Cardiac septum (tissue), 1 donor: ENCODE measurements around the gene CXADR. TPM values are rescaled to one million over a fixed set of nuclear protein-coding genes. Genes with fewer than 3 reads are reported as not detected.
"Not testable (repeated sequence)": the region's sequence is repeated elsewhere in the genome, so short reads cannot be mapped to it uniquely, and the experiment has no call there.

Experiments used
- DNase-seq: peaks from one replicate; pipeline ENCODE4 v3.0.0-alpha.2; 2020; ENCODE audit warnings: low spot score
- intact Hi-C: fragments of 100-400 bp; cut with DNase I; formaldehyde crosslinking; loops from one replicate; pipeline ENCODE4 v1.14.0; 2022
- long read RNA-seq: library from polyadenylated mRNA; unstranded; transcript quantifications from one replicate; pipeline ENCODE4 v2.0.0, GENCODE V29; 2021
- total RNA-seq: library from RNA; stranded (reverse); fragmentation: NEBNext Ultra II Directional; extraction: Animal tissue kit (Norgen Biotek cat#: 25700); gene quantifications from one replicate; pipeline ENCODE4 v1.2.1, GENCODE V29; 2021
- donor health status: DM: no; HTN: no; CAD: no.

The CXADR gene
- 23.8 TPM for total RNA-seq
- long read RNA-seq, full-length matches to known transcripts, result 87 of 105 reads
- long read RNA-seq, partial matches to known transcripts, result 8 of 105 reads
- long read RNA-seq, other reads (novel, unspliced or antisense), result 10 of 105 reads

GRCh38 chr21:17512253-17513213 is at the start of gene CXADR:
Gene CXADR, plus strand, starts transcription at chr21:17513043. Its CDS starts 87 bp downstream, at chr21:17513130.
- peak; percentile 80 for DNase-seq
- intact Hi-C loops, result loop anchor here (10.0 kb wide), 1 partner anchor 48 kb away; no protein-coding TSS in a partner anchor

DNA sequence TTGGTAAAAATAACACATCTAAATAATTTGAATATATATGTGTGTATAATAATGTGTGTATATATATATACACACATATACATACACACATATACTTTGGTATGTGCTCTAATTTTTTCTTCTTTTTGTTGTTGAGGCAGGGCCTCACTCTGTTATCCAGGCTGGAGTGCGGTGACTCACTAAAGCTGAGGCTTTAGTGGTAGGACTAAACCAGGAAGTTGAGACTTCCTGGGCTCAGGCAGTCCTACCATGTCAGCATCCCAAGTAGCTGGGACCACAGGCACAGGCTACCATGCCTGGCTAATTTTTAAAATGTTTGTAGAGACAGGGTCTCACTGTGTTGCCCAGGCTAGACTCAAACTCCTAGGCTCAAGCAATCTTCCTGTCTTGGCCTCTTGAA is 46.7 kb upstream of the CXADR start:
- no peak for DNase-seq
- intact Hi-C loops, result loop anchor here (10.0 kb wide), 1 partner anchor 49 kb away; the partner anchor contains the start of gene CXADR

- intact Hi-C loops, result loop anchor here (10.0 kb wide), 1 partner anchor 47 kb away; the partner anchor contains the start of gene CXADR
- no peak for DNase-seq
Measured at GRCh38 chr21:17467392-17467791, 45.5 kb upstream of the CXADR start.

GRCh38 chr21:17467829-17468228 is 45.0 kb upstream of the CXADR start:
- intact Hi-C loops, result loop anchor here (10.0 kb wide), 1 partner anchor 47 kb away; the partner anchor contains the start of gene CXADR
- no peak for DNase-seq

- intact Hi-C loops, result loop anchor here (10.0 kb wide), 1 partner anchor 46 kb away; the partner anchor contains the start of gene CXADR
- DNase-seq, result no peak
Measured at GRCh38 chr21:17468698-17469097, 44.1 kb upstream of the CXADR start.

DNA sequence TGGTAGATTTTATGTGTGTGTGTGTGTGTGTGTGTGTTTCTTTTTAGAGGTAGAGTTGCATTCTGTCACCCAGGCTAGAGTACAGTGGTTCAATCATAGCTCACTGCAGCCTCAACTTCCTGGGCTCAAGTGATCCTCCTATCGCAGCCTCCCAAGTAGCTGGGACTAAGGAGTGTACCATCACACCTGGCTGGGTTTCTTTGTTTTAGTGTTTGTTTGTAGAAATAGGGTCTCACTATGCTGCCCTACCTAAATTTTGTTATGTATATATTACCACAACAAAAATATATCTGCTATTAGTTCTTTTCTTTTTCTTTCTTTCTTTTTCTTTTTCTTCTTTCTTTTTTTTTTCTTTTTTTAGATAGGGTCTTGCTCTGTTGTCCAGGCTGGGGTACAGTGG is 43.1 kb upstream of the CXADR start:
- no peak for DNase-seq
- intact Hi-C loops, result loop anchor here (10.0 kb wide), 1 partner anchor 45 kb away; the partner anchor contains the start of gene CXADR

GRCh38 chr21:17472182-17472581 is 40.7 kb upstream of the CXADR start:
- intact Hi-C loops, result no loop called here
- no peak for DNase-seq

GRCh38 chr21:17472592-17473271 is 40.1 kb upstream of the CXADR start:
- no peak for DNase-seq
- intact Hi-C loops, result no loop called here

GRCh38 chr21:17476006-17476405 is 36.8 kb upstream of the CXADR start:
- no peak for DNase-seq
- intact Hi-C loops, result no loop called here

DNA sequence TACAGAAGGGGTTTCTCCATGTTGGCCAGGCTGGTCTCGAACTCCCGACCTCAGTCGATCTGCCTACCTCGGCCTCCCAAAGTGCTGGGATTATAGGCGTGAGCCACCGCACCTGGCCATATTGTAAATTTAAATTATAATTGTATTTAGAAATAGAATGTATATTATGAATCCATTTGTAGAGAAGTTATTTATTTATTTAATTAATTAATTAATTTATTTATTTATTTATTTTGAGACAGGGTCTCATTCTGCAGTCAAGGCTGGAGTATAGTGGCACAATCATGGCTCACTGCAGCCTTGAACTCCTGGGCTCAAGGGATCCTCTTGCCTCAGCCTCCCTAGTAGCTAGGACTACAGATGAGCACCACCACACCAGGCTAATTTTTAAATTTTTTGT is 34.7 kb upstream of the CXADR start:
- intact Hi-C loops, DNase-seq: not testable (repeated sequence)

- DNase-seq, result no peak
- intact Hi-C loops, result no loop called here
Measured at GRCh38 chr21:17479606-17480005, 33.2 kb upstream of the CXADR start.

- DNase-seq, result no peak
- intact Hi-C loops, result no loop called here
Measured at GRCh38 chr21:17482928-17483327, 29.9 kb upstream of the CXADR start.

- no peak for DNase-seq
- intact Hi-C loops, result no loop called here
Measured at GRCh38 chr21:17488620-17489019, 24.2 kb upstream of the CXADR start.

DNA sequence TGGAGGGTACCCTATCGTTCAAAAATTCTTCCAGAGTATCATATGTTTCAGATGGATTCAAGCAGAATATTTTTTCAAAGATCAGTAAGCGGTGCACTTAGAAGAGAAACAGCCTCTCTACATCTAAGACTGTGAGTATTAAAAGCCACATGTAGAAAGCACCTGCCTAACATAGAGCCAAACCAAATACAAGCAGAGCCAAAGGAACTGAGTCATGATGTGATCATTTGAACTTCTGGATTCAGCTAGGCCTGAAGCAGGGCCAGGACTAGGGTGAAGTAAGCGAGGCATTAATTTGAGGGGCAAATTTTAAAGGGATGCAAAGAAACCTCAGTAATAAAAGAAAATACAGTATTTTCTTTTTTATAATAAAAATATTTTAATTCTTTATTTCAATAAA is 23.3 kb upstream of the CXADR start:
- DNase-seq, intact Hi-C loops: not testable (repeated sequence)

DNA sequence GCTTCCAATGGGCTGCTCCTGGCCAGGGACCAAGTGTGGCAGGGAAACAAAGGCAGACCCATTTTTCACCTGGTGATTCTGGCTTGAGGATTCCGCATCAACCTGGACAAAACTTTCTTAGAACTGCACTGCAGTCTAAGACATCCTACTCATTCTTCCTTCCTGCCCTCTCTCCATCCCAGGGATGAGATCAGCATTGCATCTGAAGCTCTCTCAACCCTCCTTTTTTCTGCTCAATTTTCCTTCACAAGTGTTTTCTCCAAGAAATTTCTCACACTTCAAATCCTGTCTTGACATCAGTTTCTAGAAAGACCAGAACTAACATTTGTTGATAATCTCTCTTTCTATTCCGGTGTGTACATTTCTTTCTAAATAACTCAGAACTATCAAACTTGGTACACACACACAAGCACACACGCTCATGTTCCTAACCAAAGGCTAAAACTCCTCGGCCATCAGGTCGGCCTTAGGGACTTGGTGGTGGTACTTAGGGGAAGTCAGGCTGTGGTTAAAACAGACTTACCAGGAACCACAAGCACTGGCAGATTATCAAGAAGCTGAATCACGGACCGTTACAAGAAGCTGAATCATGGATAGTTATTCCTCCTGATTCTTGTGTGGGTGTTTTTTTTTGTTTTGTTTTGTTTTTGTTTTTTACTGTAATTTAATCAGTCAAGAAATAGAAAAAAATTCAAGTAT is 21.0 kb upstream of the CXADR start:
- no peak for DNase-seq
- intact Hi-C loops, result no loop called here

- no peak for DNase-seq
- intact Hi-C loops, result no loop called here
Measured at GRCh38 chr21:17492415-17493168, 20.3 kb upstream of the CXADR start.

DNA sequence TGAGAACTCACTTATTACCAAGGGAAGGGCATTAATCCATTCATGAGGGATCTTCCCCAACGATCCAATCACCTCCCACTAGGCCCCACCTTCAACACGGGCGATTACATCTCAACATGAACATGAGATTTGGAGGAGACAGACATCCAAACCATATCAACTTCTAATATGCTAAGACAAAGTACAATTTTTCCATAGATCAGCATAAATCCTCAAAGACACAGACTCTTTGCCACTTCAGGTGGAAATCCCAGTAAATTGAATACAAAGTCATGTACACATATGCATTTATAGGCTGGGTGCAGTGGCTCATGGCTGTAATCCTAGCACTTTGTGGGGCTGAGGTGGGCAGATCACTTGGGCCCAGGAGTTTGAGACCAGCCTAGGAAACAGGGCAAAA is 18.8 kb upstream of the CXADR start:
- DNase-seq, result no peak
- intact Hi-C loops, result no loop called here

DNA sequence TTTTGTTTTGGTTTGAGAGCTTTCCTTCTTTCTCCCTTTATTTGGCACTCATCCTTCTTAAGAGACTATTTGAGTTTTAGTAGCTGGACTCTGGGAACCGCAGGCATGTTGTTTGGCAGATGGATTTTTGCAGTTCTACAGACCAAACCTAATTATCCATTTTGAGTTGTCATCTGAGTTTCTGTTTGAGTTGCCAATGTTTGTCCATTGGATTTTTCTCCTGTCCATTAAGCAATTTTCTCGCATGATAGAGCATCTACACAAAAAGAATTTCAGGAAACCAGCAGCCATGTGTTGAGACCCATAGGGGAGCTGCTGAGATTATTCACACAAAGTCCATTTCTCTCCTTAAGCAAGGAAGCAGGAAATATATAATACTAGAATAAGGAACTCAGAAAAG is 17.2 kb upstream of the CXADR start:
- intact Hi-C loops, result no loop called here
- DNase-seq, result no peak

GRCh38 chr21:17497316-17497715 is 15.5 kb upstream of the CXADR start:
- DNase-seq, result no peak
- intact Hi-C loops, result no loop called here
